ENCODE results near the gene NOL9.
A peak's percentile ranks its signal among the peaks of the same experiment; 100 is the strongest.

Gene NOL9

GRCh38 chr1:6590046-6590445 is 35.7 kb upstream of the NOL9 start:
- no peak for DNase-seq (ENCODE audit: low read depth in 1 of 2, low spot score in 1 of 2)

GRCh38 chr1:6588893-6589520 is 34.7 kb upstream of the NOL9 start:
- DNase-seq (ENCODE audit: low read depth in 1 of 2, low spot score in 1 of 2): no peak

GRCh38 chr1:6588128-6588892 is 34.0 kb upstream of the NOL9 start:
- no peak for DNase-seq (ENCODE audit: low read depth in 1 of 2, low spot score in 1 of 2)

- DNase-seq (ENCODE audit: low read depth in 1 of 2, low spot score in 1 of 2): no peak
Observed at GRCh38 chr1:6587261-6588005, 33.1 kb upstream of the NOL9 start.

- no peak for DNase-seq (ENCODE audit: low read depth in 1 of 2, low spot score in 1 of 2)
Observed at GRCh38 chr1:6586404-6586816, 32.1 kb upstream of the NOL9 start.

- no peak for DNase-seq (ENCODE audit: low read depth in 1 of 2, low spot score in 1 of 2)
Observed at GRCh38 chr1:6585841-6586240, 31.5 kb upstream of the NOL9 start.

GRCh38 chr1:6585081-6585722 is 30.9 kb upstream of the NOL9 start:
- no peak for DNase-seq (ENCODE audit: low read depth in 1 of 2, low spot score in 1 of 2)

GRCh38 chr1:6584126-6585080 is 30.1 kb upstream of the NOL9 start:
- no peak for DNase-seq (ENCODE audit: low read depth in 1 of 2, low spot score in 1 of 2)

- DNase-seq (ENCODE audit: low read depth in 1 of 2, low spot score in 1 of 2): no peak
Observed at GRCh38 chr1:6582370-6582769, 28.1 kb upstream of the NOL9 start.

GRCh38 chr1:6581561-6582305 is 27.4 kb upstream of the NOL9 start:
- no peak for DNase-seq (ENCODE audit: low read depth in 1 of 2, low spot score in 1 of 2)

- DNase-seq (ENCODE audit: low read depth in 1 of 2, low spot score in 1 of 2): no peak
Observed at GRCh38 chr1:6580593-6581409, 26.5 kb upstream of the NOL9 start.

GRCh38 chr1:6580119-6580592 is 25.8 kb upstream of the NOL9 start:
- DNase-seq (ENCODE audit: low read depth in 1 of 2, low spot score in 1 of 2): no peak

GRCh38 chr1:6579374-6580118 is 25.2 kb upstream of the NOL9 start, which contains the start of gene ZBTB48:
ZBTB48 (plus strand) TSS chr1:6579994; CDS start chr1:6580610, 616 bp downstream.
- DNase-seq (ENCODE audit: low read depth in 1 of 2, low spot score in 1 of 2): peak; percentile 92 to 95

GRCh38 chr1:6578624-6579373 is 24.5 kb upstream of the NOL9 start:
- DNase-seq (ENCODE audit: low read depth in 1 of 2, low spot score in 1 of 2): no peak

GRCh38 chr1:6577831-6578525 is 23.7 kb upstream of the NOL9 start:
- DNase-seq (ENCODE audit: low read depth in 1 of 2, low spot score in 1 of 2): no peak

- DNase-seq (ENCODE audit: low read depth in 1 of 2, low spot score in 1 of 2): no peak
Observed at GRCh38 chr1:6574818-6575217, 20.5 kb upstream of the NOL9 start.
